ENCODE data around the gene CDCA4.

CDCA4 gene

DNA sequence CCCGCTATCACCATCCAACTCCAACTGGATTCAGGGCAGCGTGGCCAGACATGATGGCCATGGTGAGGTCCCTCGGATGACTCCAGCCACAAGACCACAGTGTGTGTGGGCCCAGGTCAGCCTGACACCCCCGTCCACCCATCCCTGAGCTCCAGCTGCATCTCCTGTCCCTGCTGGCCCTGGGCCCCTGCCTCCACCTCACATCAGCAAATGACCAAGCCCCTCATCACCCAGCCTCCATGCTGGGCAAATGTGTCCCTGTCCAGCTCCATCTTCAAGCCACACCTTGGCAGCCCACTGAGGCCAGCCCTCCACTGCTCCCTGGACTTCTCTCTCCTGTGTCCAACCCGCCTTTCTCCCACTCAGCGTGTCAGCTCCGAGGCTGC is 41.2 kb upstream of the CDCA4 start:
- no peak for TF ChIP-seq CTCF (IDR thresholded peaks at IDR 0.05; ENCODE audit: extremely low read depth, insufficient read depth, missing control alignments)
- DNase-seq (ENCODE audit: low spot score): no peak

DNA sequence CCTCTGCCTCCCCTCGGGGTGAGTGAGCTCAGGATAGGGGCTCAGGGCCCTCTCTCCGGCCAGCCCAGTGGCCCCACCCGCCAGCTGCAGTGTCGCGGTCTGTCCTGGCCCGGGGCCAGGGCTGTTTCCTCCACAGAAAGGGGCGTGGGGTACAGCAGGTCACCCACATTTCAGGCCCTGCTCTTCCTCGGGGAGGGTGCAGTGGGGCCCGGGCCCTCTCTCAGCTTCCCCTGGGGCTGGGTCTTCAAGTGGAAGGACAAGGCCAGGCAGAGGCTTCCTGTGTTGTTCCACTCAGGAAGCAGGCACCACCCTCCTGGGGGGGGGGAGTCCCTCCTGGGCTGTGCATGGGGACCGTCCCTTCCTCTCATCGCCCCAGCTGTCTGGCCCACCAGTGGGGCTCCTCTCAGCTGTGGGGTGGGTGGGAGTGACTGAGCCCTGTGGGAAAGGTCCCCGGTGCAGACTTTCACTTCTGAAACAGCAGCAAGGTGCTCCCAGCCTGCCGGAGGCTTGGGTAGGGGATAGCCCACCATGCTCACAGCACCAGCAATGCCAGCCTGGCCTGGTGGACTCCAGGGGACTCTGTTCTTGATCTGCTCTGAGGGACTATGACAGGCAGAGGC is 40.7 kb upstream of the CDCA4 start:
- in situ Hi-C loops (cut with MboI; ENCODE audit: low pct_unique_long_range_greater_than_20kb, low sequenced_read_pairs, unreplicated experiment): no loop called here
- no peak for TF ChIP-seq CTCF (IDR thresholded peaks at IDR 0.05; ENCODE audit: extremely low read depth, insufficient read depth, missing control alignments)
- peak; percentile 75 for DNase-seq (ENCODE audit: low spot score)

More for the DNA sequence above, 41.2 kb upstream of the CDCA4 start:
- in situ Hi-C loops (cut with MboI; ENCODE audit: low pct_unique_long_range_greater_than_20kb, low sequenced_read_pairs, unreplicated experiment): no loop called here

GRCh38 chr14:105060751-105061427 is 40.0 kb upstream of the CDCA4 start:
- TF ChIP-seq CTCF (IDR thresholded peaks at IDR 0.05; ENCODE audit: extremely low read depth, insufficient read depth, missing control alignments): no peak
- no peak for DNase-seq (ENCODE audit: low spot score)
- in situ Hi-C loops (cut with MboI; ENCODE audit: low pct_unique_long_range_greater_than_20kb, low sequenced_read_pairs, unreplicated experiment): no loop called here

GRCh38 chr14:105059925-105060565 is 39.2 kb upstream of the CDCA4 start:
- no peak for TF ChIP-seq CTCF (IDR thresholded peaks at IDR 0.05; ENCODE audit: extremely low read depth, insufficient read depth, missing control alignments)
- in situ Hi-C loops (cut with MboI; ENCODE audit: low pct_unique_long_range_greater_than_20kb, low sequenced_read_pairs, unreplicated experiment): no loop called here
- no peak for DNase-seq (ENCODE audit: low spot score)

GRCh38 chr14:105059035-105059924 is 38.4 kb upstream of the CDCA4 start:
- DNase-seq (ENCODE audit: low spot score): no peak
- TF ChIP-seq CTCF (IDR thresholded peaks at IDR 0.05; ENCODE audit: extremely low read depth, insufficient read depth, missing control alignments): peak; percentile 21
- in situ Hi-C loops (cut with MboI; ENCODE audit: low pct_unique_long_range_greater_than_20kb, low sequenced_read_pairs, unreplicated experiment): no loop called here

GRCh38 chr14:105058521-105059034 is 37.7 kb upstream of the CDCA4 start:
- no peak for DNase-seq (ENCODE audit: low spot score)
- TF ChIP-seq CTCF (IDR thresholded peaks at IDR 0.05; ENCODE audit: extremely low read depth, insufficient read depth, missing control alignments): no peak
- in situ Hi-C loops (cut with MboI; ENCODE audit: low pct_unique_long_range_greater_than_20kb, low sequenced_read_pairs, unreplicated experiment): no loop called here
